ENCODE measurements around the gene LDB1. TPM values are rescaled to one million over a fixed set of nuclear protein-coding genes. Genes with fewer than 3 reads are reported as not detected.

LDB1 gene
- total RNA-seq, 1 experiment from 2014 or later: 20.6 TPM

DNA sequence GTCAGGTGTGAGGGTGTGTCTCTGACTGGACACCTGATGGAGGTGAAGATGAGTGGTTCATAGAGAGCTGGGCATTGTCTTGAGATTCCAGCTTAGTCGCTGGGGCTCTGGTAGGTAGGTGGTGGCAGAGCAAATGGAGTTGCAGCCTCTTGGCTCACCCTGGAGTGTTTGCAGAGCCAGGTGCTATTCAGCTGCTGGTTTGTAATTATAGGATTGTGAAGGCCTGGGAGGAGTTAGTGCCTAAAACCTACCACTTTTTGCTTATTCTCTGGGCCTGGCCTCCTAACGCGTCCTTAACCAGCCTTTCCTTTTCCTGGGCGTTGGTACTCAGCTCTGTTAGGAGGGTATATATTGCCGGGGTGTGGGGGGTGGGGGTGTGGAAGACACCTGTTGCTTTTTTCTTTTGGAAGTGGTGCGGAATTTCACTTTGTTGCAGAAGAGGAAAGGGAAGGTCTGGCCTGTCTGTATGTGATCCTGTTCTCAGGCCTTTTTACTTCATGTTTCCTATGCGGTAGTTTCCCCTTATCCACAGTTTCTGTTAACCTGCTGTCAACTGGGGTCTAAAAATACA is 15.9 kb upstream of the LDB1 start:
- DNase-seq (ENCODE audit: low read depth): no peak

DNA sequence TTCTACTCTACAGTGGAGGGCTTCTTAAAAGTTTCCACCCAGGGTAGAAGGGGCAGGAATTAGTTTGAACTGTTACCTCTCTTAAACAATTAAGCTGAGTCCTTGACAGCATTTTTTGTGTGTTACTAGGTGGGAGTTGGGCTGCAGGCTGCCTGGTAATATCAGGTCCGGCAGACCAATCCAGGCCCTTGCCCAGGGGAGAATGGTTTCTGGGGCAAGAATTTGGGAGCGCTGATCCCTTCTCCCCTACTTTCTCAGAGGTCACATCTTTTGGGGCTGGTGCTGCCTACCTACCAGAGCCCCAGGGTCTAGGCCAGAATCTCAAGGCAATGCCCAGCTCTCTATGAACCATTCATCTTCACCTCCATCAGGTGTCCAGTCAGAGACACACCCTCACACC is 14.2 kb upstream of the LDB1 start:
- no peak for DNase-seq (ENCODE audit: low read depth)

DNA sequence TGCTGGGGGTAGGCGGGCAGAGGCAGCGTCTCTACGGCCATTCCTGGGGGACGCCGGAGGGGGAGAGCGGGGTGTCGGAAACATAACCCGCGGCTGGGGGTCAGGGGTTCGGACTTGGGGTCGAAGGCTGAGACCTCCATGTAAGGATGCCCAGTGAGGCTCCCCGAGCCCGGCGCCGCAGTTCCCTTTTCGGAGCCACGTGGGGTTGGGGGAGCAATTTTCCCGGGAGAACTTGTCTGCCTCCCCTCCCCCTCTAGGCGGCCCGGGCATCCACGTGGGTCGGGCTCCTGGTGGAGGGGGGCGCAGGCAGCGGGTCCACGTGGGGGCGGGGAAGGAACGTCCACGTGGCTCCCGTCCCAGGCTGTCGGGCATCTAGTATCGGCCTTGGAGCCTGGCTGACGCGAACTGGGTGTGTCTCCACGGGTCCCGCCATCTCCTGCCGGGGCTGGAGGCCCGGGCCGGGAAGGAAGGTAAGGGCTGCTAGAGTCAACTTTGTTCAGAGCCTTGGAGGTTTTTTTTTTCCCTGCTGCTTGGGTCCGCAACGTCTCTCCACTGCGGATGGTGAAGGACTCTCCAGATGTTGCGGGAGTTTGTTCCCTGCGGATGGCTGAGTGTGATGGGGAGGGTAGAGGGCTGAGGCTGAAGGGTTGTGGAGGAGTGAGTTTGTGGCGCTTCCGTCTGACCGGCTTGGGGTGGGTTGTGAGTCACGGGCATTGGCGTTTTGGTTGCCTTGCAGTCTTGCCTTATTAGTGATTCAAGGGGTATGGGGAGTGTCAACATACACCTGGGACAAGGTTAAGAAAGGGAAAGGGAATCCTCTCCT is 13.4 kb upstream of the LDB1 start:
- DNase-seq (ENCODE audit: low read depth): peak; percentile 79

DNA sequence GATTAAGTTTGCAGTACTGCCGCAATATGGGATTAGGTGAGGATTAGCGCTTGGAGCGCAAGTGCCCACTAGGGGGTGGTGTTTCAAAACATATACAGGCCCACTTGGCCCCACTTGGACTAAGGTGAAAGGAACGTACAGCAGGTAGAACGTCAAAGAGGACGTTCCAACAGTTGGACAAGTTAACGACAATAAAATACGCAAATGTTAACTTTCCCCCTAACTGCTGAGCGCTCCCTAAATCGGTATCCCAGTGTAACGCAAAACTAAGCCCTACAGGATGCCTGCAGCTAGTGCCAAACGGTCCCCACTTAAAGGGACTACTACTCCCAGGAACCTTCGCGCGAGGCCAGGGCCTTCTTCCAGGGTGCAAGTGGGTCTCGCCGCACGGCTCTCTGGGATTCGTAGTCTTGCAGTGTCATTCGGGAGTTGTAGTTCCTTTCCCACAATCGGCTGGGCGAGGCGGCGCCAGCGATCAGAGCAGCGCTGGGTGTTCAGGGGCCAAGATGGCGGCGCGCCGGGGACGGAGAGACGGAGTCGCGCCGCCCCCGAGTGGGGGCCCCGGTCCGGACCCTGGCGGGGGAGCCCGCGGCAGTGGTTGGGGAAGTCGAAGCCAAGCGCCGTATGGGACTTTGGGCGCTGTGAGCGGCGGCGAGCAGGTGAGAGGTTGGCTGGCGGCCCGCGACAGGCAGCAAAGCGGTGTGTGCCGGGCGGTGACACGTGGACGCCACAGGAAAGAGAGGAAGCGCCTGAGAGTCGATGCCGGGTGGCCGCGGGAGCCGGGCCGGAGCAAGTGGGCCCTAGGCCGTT is 12.6 kb upstream of the LDB1 start, which contains the start of gene PPRC1:
Gene PPRC1 (plus strand): TSS at position 478 of the 810 bp plus-strand sequence. CDS start 29 bp downstream, at position 507.
- peak; percentile 98 for DNase-seq (ENCODE audit: low read depth)

DNA sequence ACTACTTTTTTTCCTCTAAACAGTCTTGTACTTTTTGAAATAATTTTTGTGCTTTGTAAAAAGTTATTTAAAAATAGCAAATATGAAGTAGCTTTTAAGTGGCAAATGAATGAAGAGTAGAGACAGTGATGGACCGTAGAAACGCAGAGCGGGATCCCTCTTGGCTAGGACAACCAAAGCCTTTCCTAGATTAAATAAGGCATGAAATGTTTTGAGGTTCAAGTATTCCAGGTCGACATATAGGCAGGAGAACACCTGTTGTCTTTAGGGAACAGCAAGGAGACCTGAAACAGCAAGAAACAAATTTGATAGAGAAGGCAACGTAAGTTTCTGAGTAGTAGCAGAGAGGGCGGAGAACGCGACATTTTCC is 12.0 kb upstream of the LDB1 start:
- no peak for DNase-seq (ENCODE audit: low read depth)

DNA sequence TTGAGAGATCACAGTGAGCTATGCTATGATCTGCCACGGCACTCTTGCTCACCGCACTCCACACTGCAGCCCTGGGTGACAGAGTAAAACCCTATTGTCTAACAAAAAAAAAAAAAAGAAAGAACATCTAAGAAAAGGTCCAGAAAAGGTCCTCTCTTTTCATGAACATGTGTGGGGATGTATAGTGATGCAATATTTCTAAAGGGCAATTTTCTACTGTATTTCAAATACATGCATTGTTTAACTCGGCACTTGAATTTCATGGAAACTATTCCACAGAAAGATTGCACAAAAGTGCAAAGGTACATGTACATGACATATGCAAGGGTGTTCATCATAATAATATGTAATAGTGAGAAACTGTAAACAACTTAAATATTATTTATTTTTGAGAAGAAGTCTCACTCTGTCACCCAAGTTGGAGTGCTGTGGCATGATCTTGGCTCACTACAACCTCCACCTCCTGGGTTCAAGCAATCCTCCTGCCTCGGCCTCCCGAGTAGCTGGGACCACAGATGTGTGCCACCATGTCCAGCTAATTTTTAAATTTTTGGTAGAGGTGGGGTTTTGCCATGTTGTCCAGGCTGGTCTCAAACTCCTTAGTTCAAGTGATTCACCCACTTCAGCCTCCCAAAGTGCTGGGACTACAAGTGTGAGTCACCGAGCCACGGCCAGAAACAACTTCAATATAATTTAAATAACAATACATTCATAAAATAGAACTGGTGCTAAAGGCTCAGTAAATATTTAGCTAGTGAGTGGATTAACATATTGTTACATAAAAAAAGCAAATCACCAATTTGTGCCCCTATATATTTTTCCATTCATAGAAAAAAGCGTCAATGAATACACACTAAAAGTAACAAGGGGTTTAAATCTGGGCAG is 11.4 kb upstream of the LDB1 start:
- DNase-seq (ENCODE audit: low read depth): peak; percentile 60

DNA sequence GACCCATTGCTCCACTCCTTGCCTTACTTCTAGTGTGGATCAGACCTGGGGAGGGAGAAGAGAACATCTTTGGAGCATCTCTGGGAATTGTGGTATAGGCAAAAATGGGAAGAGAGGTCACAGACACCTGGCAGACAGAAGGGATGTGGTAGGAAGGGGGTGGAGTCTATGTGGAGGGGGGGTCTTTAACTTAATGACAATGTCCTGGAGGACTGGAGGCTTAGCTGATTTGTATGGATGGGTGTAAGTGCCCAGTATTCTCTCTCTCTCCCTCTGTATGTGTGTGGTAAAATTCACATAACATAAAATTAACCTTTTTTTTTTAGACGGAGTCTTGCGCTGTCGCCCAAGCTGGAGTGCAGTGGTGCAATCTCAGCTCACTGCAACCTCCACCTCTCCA is 3.1 kb upstream of the LDB1 start:
- no peak for DNase-seq (ENCODE audit: low read depth)

DNA sequence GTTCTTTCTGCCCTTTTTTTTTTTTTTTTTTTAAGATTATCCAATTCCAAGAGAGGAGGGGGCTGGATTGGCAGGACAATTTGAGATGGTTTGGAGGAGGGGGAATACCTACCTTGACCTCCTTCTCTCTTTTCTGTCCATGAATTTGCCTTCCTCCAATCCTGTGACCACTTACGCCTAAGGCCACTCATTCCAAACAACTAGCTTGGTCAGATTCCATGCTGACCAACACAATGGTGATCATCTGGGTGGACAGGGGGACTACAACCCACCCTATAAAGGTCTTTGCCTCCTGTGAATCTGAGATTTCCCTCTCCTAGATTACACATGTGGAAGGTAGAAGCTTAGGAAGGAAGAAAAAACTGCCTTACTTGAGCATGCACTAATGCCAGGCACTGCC is 2.3 kb upstream of the LDB1 start:
- DNase-seq (ENCODE audit: low read depth): no peak

DNA sequence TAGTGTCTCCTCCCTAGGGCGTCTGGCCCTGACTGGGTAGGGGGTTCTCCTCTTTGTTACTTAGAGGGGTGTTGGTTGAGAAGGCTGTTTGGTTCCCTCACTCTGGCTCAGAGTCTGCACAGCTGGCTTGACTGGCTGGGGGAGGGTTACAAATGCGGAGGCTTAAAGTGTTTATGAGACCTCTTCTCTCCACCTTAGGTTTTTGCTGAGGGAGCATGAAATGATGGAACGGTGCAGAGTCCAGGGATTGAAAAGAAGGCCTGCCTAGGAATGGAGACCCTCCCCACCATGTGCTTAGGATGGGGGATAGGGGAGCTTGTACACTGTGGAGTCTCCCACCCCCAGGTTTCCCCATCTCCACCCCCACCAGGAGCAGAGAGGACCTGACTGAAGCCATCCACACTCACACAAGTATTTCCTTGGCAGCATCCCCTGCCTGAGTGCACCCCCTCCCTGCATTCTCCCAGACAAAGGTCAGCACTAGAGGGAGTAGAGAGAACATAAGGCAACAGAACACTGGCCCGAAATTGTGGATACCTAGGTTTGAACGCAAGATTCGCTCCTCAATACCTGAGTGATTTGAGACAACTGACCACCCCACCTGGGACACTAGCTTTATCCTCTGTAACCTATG is 1.7 kb upstream of the LDB1 start:
- DNase-seq (ENCODE audit: low read depth): no peak

DNA sequence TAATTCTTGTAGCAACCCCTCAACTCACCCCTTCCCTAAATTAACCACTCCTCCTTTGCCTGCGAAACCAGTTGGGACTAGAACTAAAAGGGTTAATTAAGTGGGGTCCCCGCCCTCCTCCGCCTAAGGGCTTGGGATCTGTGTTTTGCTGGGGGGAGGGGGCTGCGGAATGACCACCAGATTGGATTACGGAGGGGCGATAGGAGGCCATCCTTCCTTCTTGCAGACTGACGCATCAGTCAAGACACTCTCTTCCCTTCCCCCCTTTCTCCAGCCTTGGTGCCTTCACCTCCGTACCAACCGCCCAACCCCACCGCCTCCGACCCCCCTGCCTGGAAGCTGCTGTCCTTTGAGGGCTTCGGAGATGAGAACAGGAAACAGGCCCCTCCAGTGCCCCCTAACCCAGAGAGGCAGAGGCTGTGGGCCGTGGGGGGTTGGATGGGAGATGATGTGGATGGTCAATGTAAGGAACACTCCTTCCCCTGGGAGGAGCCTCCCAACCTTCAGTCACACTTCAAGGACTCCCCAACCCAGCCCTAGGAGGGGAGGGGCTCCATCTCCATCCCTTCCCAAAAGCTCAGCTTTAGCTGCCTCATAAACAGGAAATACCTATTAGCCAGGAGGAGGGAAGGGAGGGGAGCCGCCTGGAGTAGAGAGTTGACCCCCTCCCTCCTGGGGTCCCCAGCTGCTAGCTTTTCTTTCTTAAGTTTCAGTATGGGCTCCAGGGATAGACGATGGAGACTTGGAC is 997 bp upstream of the LDB1 start:
- peak; percentile 57 for DNase-seq (ENCODE audit: low read depth)

DNA sequence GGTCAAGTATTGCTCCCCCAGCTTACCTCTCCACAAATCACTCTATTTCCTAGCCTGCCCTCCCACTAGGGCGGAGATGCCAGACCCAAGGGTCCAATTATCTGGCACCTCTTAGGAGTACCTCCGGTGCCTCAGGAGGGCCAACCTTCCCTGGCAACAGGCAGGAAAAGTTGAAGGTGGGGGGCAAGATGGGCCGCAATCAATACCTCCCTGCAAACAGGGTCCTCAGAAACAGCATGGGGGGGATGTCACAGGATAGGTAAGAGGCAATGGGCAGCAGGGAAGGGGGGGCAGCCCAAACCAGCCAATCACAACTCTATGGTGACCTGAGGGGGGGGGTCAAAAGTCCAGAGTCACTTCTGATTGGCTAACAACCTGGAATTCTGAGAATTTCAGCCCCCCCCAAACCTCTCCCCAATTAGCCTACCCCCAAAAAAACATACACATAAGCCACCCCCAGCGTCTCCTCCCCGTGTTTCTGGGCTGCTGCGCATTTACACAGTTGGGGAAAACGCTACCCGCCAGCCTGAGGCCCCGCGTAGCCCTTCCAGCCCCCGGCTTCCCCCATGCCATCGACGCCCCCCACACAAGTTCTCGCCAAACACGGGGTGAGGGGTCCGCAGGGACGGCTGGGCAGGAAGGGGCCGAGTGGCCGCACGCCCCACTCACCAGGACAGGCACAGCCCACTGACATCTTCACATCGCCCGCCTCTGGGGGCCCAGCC is 589 bp downstream of the LDB1 start:
- peak; percentile 62 for DNase-seq (ENCODE audit: low read depth)

DNA sequence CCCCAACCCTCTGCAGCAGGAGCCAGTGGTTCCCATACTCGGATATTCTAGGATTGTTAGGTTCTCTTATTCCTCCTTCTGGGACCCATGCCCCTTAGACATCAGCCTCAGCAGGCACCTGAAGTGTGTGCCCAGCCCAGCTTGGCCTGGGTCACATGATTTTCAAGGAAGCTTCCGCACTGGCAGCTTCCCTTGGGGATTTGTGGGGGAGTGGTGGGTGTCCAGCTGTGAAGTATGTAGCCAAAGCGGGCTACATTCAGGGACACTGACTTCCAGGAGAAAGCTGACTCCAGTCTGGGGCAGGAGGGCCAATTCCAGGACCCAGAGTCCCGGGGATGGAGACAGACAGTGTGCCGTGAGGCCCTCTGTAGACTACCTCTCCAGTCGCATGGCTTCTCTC is 1.3 kb downstream of the LDB1 start:
- peak; percentile 38 for DNase-seq (ENCODE audit: low read depth)

DNA sequence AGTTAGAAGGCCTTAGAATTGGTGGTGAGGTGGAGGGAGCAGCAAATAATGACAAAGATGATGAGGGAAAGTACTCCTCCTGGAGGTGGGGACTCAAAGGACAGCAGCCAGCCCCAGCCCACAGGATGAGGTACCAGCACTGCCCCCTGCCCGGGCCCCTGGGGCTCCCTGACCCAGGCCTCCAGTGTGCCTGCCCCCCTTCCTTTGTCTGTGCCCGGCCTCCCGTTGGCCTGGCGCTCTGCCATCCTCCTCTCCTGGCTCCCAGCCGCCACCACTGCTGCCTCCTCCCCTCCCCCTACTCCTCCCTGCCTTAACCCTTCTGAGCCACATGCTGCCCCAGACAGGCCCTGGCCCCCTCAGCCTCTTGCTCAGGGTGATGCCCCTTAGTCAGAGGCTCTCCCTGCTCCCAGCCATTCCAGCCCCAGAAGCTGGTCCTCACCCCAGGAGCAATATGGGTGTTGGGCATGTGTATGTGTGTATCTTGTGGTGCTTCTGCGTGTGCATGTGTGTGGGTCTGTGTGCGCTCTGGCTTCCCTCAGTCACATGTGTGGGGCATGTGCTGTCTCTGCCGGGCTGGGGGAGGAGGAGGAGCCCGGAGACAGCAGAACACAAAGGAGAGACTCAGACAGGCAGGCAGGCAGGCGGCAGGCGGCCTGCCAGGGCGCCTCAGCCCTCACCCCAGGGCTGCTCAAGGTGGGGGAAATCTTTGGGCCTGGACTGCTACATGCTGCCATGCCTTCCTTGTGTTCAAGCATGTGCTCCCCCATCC is 2.6 kb downstream of the LDB1 start:
- DNase-seq (ENCODE audit: low read depth): peak; percentile 86

DNA sequence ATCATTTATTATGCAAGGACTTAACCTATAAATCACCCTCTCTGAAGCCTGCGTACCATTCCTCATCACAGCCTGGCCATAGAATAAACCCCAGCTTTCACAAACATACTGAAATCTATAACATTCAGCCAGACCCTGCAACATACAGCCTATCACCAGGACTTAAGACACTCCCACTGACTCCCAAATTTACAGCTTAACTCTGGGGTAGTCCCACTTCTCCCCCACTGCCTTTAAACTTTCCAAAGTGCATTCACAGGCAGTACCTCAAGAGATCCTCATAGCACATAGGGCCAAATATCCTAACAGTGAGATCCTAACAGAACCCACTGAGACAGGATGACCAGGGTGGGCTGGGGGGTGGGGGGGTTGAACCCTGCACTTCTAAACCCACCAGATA is 3.5 kb downstream of the LDB1 start:
- DNase-seq (ENCODE audit: low read depth): no peak

DNA sequence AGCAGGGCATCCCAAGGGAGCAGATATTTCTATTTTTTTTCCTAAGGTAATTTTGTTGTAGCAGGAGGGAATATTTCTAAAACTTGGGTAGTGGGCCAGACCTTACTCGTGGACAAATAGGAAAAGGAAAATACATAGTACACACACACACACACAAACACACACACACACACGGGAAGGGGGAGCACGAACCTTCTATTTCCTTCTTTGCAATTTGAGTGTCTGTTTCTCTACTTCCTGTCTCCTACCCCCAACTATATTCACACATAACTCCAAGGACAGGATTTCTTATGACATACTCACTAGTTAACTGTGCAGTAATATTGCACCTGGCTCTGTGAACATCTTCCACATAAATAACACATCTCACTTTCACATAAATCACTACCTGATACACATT is 4.4 kb downstream of the LDB1 start:
- DNase-seq (ENCODE audit: low read depth): no peak

DNA sequence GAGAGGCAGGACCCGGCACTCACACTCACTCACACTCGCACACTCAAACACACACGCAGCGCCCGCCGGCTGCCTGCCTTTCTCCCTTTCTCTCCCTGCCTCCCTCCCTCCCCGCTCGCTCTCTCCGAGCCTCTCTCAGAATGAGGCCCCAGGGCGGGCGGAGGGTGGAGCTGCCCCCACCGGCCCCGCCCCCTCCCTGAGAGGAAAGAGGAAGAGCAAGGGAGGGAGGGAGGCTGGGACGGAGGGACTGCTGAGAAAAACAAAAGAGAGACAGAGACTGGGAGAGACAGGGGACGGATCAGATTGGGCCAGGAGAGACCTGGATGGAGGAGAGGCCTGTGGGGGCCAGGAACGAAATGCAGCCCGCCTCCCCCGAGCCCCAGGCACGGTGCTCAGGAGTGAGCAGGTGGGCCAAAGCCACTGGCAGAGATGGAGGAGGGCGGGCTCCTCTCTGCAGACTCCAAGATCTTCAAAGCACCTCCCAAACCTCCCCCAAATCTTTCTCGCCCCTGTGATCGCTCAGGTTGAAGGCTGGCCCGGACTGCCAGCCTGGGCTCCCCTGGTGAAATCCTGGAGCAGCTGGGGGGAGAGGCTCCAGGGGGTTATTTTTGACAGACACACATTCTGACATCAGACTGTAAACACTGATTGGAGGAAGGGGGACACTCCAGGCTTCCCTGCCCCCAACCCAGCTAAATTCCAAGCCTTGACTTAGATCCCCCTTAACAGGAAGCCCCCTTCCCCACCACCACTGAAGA is 5.1 kb downstream of the LDB1 start:
- peak; percentile 87 for DNase-seq (ENCODE audit: low read depth)

DNA sequence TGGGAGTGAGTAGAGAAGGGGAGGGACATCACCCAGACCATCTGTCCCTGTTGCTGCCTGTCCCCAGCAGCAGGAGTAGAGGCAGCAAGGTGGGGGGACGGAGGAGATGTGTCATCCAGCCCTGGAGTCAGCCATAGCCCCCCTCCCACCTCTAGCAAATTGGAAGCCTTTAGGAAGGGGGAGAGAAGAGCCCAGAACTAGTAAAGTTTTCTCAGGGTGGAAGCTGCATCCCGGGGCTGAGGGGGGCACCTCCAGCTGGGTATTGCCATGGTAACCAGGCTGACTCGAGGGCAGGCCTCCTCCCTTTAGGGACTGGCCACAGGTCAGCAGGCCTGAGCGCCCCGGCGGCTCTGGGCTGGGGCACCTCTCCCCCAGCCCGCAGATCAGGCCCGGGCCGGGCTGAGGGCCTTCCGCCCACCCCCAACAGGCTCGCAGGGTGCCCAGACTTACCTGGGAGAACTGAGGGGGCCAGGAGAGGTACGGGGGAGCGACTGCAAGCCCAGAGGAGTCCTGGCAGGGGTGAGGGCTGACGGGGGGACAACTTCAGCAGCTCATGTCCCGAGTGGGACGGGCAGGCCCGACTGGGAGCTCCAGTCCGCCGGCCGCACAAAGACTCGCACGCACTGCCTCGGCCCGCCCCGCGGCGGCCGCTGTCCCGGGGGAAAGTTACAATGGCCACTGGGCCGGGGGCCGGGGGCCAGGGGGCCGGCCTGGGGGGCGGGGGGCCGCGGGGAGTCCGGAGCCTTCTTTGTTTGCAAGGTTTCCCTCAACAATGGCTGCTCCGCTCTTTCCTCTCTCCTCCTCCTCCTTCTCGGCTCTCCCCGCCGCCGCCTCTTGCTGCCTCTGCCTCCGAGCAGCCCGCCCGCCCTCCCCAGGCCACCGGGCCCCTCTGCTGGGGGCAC is 6.0 kb downstream of the LDB1 start:
- no peak for DNase-seq (ENCODE audit: low read depth)
